Measurements from ENCODE around the gene UBE2J2. TPM values are rescaled to one million over a fixed set of nuclear protein-coding genes. Genes with fewer than 3 reads are reported as not detected.

UBE2J2 gene
- total RNA-seq, 4 donors from 2014 or later = 30.2 to 70.0 (median 60.0) TPM

- H3K4me3 ChIP-seq = peak within 1 kb of the TSS; percentile 65
- H3K27ac ChIP-seq = peak within 1 kb of the TSS; percentile 93
- peak in 2 of 3 donors; percentile 79 to 94 for TF ChIP-seq POLR2AphosphoS5 (IDR thresholded peaks at IDR 0.05)
- no peak for TF ChIP-seq CTCF (IDR thresholded peaks at IDR 0.05)
- WGBS = 0% methylated on average over 36 of the region's 131 CpGs
- H3K4me1 ChIP-seq = peaks cover 68% of the 10 kb centered on the region
- H3K27me3 ChIP-seq = no peaks in the 10 kb centered on the region
- DNase-seq (ENCODE audit: low spot score in 2 of 2) = peak; percentile 96
- H3K36me3 ChIP-seq = peaks cover 26% of the 10 kb centered on the region
- H3K9me3 ChIP-seq = no peaks in the 10 kb centered on the region
Observed at GRCh38 chr1:1307923-1308755, 34.5 kb upstream of the UBE2J2 start, which contains the start of the genes ACAP3 and PUSL1. Gene ACAP3, minus strand, starts transcription at chr1:1307930. Its CDS starts 115 bp downstream, at chr1:1307815. Gene PUSL1, plus strand, starts transcription at chr1:1308597. Its CDS starts 47 bp downstream, at chr1:1308644.

GRCh38 chr1:1307261-1307922 lies 33.7 kb upstream of the UBE2J2 start:
- Histone ChIP-seq H3K4me1 (peaks cover 75% of the 10 kb centered on the region), H3K27ac (peak overlapping the region; percentile 93), H3K27me3 (no peaks in the 10 kb centered on the region), H3K9me3 (no peaks in the 10 kb centered on the region), H3K4me3 (peak overlapping the region; percentile 65), H3K36me3 (peaks cover 18% of the 10 kb centered on the region)
- under 1% methylated on average over 23 of the region's 83 CpGs for WGBS
- TF ChIP-seq POLR2A (IDR thresholded peaks at IDR 0.05) (peak in 1 of 2 donors; percentile 26), CTCF (IDR thresholded peaks at IDR 0.05) (no peak), EP300 (IDR thresholded peaks at IDR 0.05) (no peak), POLR2AphosphoS5 (IDR thresholded peaks at IDR 0.05) (no peak)
- DNase-seq (ENCODE audit: low spot score in 2 of 2) = no peak

GRCh38 chr1:1306661-1307260 lies 33.1 kb upstream of the UBE2J2 start:
- Histone ChIP-seq H3K4me3 (peak overlapping the region; percentile 65), H3K27me3 (no peaks in the 10 kb centered on the region), H3K27ac (peak overlapping the region; percentile 93), H3K9me3 (no peaks in the 10 kb centered on the region), H3K4me1 (peaks cover 81% of the 10 kb centered on the region), H3K36me3 (peaks cover 12% of the 10 kb centered on the region)
- TF ChIP-seq EP300 (IDR thresholded peaks at IDR 0.05) (no peak), POLR2AphosphoS5 (IDR thresholded peaks at IDR 0.05) (no peak), POLR2A (IDR thresholded peaks at IDR 0.05) (no peak), CTCF (IDR thresholded peaks at IDR 0.05) (no peak)
- 22% methylated on average over 18 of the region's 27 CpGs for WGBS
- no peak for DNase-seq (ENCODE audit: low spot score in 2 of 2)

GRCh38 chr1:1306070-1306660 lies 32.5 kb upstream of the UBE2J2 start:
- DNase-seq (ENCODE audit: low spot score in 2 of 2) = no peak
- peaks cover 81% of the 10 kb centered on the region for H3K4me1 ChIP-seq
- WGBS = 13% methylated on average over 10 of the region's 11 CpGs
- H3K27ac ChIP-seq = peak overlapping the region; percentile 93
- H3K36me3 ChIP-seq = peaks cover 6% of the 10 kb centered on the region
- no peaks in the 10 kb centered on the region for H3K9me3 ChIP-seq
- H3K4me3 ChIP-seq = peak overlapping the region; percentile 65
- TF ChIP-seq EP300 (IDR thresholded peaks at IDR 0.05) (no peak), CTCF (IDR thresholded peaks at IDR 0.05) (no peak), POLR2A (IDR thresholded peaks at IDR 0.05) (no peak), POLR2AphosphoS5 (IDR thresholded peaks at IDR 0.05) (no peak)
- no peaks in the 10 kb centered on the region for H3K27me3 ChIP-seq

Data from suprapubic skin (tissue), 4 donors.